ENCODE measurements around the gene SETD1A.

Gene SETD1A

DNA sequence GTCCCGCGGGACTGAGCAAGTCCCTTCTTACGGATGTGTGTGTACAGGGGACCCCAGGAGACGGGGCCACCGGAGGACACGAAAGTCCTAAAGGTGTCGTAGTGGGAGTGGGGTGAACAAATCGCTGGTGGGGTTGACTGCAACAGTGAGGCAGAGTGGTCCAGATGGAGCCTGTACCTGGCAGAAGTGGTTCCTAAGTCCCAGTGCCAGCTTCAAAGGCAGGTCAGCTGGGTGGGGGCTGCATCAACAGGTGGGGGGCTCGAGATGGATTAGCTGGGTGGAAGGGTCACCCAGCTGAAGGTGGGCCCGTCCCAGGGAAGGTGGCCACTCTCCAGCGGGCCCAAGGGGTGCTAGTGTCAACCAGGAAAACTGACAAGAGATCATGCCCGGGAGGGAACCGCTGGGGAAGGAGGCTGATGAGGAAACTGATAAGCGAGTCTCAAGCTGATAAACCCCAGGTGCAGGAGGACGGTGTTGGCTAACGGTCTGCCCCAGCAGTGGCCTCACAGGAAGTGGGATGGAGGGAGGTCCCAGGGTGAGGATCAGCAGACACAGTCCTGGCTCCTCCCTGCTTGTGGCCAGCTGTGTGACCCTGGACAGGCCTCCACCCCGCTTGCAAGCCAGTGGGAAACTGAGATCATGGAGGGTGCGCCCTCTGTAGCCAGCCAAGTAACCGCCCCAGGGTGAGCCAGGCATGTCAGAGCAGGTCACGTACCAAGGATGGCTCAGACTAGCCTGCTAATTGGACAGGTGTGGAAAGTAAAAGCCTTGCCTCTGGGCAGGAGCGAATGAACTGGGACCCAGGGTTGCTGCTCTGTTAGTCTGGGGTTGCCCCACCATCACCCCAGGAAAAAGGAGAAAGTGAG, 7.7 kb upstream of the SETD1A start:
- Histone ChIP-seq H2BK5ac (ENCODE audit: low read depth, low read length, poor library complexity) (peak overlapping the region; percentile 7), H4K91ac (ENCODE audit: low read depth, low read length) (peak overlapping the region; percentile 87), H2AFZ (ENCODE audit: insufficient read depth, low read length, poor library complexity) (no peak overlapping the region), H2BK12ac (ENCODE audit: low read length) (peak overlapping the region; percentile 7), H2AK5ac (ENCODE audit: low read length) (peak overlapping the region; percentile 38), H2BK120ac (ENCODE audit: insufficient read depth, low read length, poor library complexity) (peak overlapping the region; percentile 60), H3K4ac (ENCODE audit: low read depth, low read length) (peak overlapping the region; percentile 17), H3K18ac (ENCODE audit: low read length) (peak overlapping the region; percentile 36), H3K79me2 (ENCODE audit: control insufficient read depth, insufficient read depth, low read length, poor library complexity) (peaks cover 2% of the 10 kb centered on the region), H3K4me1 (ENCODE audit: control insufficient read depth in 1 of 2, insufficient read depth in 2 of 2, low read length in 2 of 2) (peaks cover 19 to 27% of the 10 kb centered on the region in 2 experiments), H3K9ac (ENCODE audit: low read length) (peak overlapping the region; percentile 34), H4K8ac (ENCODE audit: low read depth, low read length) (peak overlapping the region; percentile 79), H3K4me3 (ENCODE audit: low read depth, low read length) (peak overlapping the region; percentile 80), H3K27ac (ENCODE audit: low read depth, low read length) (peak overlapping the region; percentile 91), H3K79me1 (ENCODE audit: low read length) (peaks cover 15% of the 10 kb centered on the region), H3K36me3 (ENCODE audit: control insufficient read depth in 1 of 2, insufficient read depth in 2 of 2, low read length in 2 of 2) (peaks cover 16 to 17% of the 10 kb centered on the region in 2 experiments), H3K14ac (ENCODE audit: low read length) (peak overlapping the region; percentile 22), H3K9me3 (ENCODE audit: insufficient read depth, low read depth, low read length) (no peaks in the 10 kb centered on the region), H3K23ac (ENCODE audit: low read length) (no peak overlapping the region), H3K4me2 (ENCODE audit: low read length) (peak overlapping the region; percentile 93), H3K27me3 (ENCODE audit: insufficient read depth, low read length) (no peaks in the 10 kb centered on the region), H4K12ac (ENCODE audit: low read depth, low read length) (no peak overlapping the region)
- DNase-seq: peak; percentile 97 to 99
- WGBS (ENCODE audit: extremely low coverage, insufficient coverage, insufficient read length): no CpG with 5 or more reads among the region's 21 CpGs

DNA sequence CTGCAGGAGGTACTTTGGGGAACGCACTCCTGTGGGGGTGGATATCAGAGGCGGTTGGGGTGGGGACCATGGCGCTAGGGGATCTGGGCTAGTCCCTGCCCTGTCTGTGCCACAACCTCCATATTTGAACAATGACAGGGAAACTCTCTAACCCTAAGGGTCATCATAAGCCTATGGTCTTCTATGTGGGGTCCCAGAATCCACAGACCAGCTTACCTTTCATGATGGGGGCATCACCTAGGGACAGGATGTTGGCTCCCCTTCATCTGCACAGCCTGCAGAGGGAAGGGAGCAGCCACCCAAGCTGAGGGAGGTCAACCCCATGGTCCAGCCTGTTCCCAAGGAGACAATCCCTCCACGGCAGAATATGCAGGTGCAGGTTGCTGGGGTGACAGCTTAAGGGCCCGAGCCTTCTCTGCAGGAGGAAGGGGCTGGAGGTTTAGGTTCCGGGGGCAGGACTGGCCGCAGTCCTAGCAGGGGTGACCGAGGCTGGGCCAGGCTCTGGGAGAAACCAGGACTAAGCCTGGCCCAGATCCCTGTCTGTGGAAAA, 7.0 kb upstream of the SETD1A start:
- Histone ChIP-seq H3K18ac (ENCODE audit: low read length) (peak overlapping the region; percentile 21), H3K36me3 (ENCODE audit: control insufficient read depth in 1 of 2, insufficient read depth in 2 of 2, low read length in 2 of 2) (peaks cover 14 to 17% of the 10 kb centered on the region in 2 experiments), H2AK5ac (ENCODE audit: low read length) (peak overlapping the region; percentile 3), H3K4me3 (ENCODE audit: low read depth, low read length) (no peak overlapping the region), H3K27ac (ENCODE audit: low read depth, low read length) (peak overlapping the region; percentile 40), H3K79me2 (ENCODE audit: control insufficient read depth, insufficient read depth, low read length, poor library complexity) (peaks cover 2% of the 10 kb centered on the region), H4K91ac (ENCODE audit: low read depth, low read length) (peak overlapping the region; percentile 28), H4K12ac (ENCODE audit: low read depth, low read length) (no peak overlapping the region), H2BK120ac (ENCODE audit: insufficient read depth, low read length, poor library complexity) (no peak overlapping the region), H3K27me3 (ENCODE audit: insufficient read depth, low read length) (no peaks in the 10 kb centered on the region), H3K4me1 (ENCODE audit: control insufficient read depth in 1 of 2, insufficient read depth in 2 of 2, low read length in 2 of 2) (peaks cover 19 to 27% of the 10 kb centered on the region in 2 experiments), H2AFZ (ENCODE audit: insufficient read depth, low read length, poor library complexity) (no peak overlapping the region), H2BK12ac (ENCODE audit: low read length) (no peak overlapping the region), H3K9me3 (ENCODE audit: insufficient read depth, low read depth, low read length) (no peaks in the 10 kb centered on the region), H3K23ac (ENCODE audit: low read length) (no peak overlapping the region), H4K8ac (ENCODE audit: low read depth, low read length) (no peak overlapping the region), H3K4me2 (ENCODE audit: low read length) (peak overlapping the region; percentile 93), H3K14ac (ENCODE audit: low read length) (no peak overlapping the region), H3K4ac (ENCODE audit: low read depth, low read length) (no peak overlapping the region), H3K9ac (ENCODE audit: low read length) (no peak overlapping the region), H2BK5ac (ENCODE audit: low read depth, low read length, poor library complexity) (no peak overlapping the region), H3K79me1 (ENCODE audit: low read length) (peaks cover 15% of the 10 kb centered on the region)
- DNase-seq: no peak
- no CpG with 5 or more reads among the region's 8 CpGs for WGBS (ENCODE audit: extremely low coverage, insufficient coverage, insufficient read length)

DNA sequence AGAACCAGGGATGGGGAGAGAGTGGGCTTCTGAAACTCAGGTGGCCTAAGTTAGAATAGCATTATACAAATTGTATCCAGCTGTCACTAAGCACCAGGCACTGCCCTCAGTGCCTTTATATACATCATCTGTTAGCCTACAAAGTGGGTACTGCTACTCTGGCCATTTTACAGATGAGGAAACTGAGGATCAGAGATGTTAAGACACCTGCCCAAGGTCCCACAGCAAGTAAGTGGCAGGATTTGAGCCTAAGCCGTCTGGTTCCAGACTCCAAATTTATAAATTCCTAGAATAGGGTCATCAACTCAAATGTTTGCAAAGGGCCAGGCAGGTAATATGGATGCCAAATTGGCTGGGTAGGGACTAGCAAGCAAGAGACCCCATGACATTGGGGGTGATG, 6.4 kb upstream of the SETD1A start:
- WGBS (ENCODE audit: extremely low coverage, insufficient coverage, insufficient read length): no CpG with 5 or more reads among the region's 1 CpG
- Histone ChIP-seq H2BK120ac (ENCODE audit: insufficient read depth, low read length, poor library complexity) (no peak overlapping the region), H3K4me1 (ENCODE audit: control insufficient read depth in 1 of 2, insufficient read depth in 2 of 2, low read length in 2 of 2) (peaks cover 19 to 27% of the 10 kb centered on the region in 2 experiments), H4K12ac (ENCODE audit: low read depth, low read length) (no peak overlapping the region), H3K4ac (ENCODE audit: low read depth, low read length) (no peak overlapping the region), H4K91ac (ENCODE audit: low read depth, low read length) (no peak overlapping the region), H3K9ac (ENCODE audit: low read length) (no peak overlapping the region), H3K4me3 (ENCODE audit: low read depth, low read length) (peak overlapping the region; percentile 39), H2AFZ (ENCODE audit: insufficient read depth, low read length, poor library complexity) (no peak overlapping the region), H3K36me3 (ENCODE audit: control insufficient read depth in 1 of 2, insufficient read depth in 2 of 2, low read length in 2 of 2) (peaks cover 14 to 16% of the 10 kb centered on the region in 2 experiments), H3K9me3 (ENCODE audit: insufficient read depth, low read depth, low read length) (no peaks in the 10 kb centered on the region), H3K79me1 (ENCODE audit: low read length) (peaks cover 15% of the 10 kb centered on the region), H4K8ac (ENCODE audit: low read depth, low read length) (no peak overlapping the region), H3K79me2 (ENCODE audit: control insufficient read depth, insufficient read depth, low read length, poor library complexity) (peaks cover 2% of the 10 kb centered on the region), H3K4me2 (ENCODE audit: low read length) (no peak overlapping the region), H3K23ac (ENCODE audit: low read length) (no peak overlapping the region), H3K27ac (ENCODE audit: low read depth, low read length) (no peak overlapping the region), H2BK5ac (ENCODE audit: low read depth, low read length, poor library complexity) (no peak overlapping the region), H2AK5ac (ENCODE audit: low read length) (no peak overlapping the region), H2BK12ac (ENCODE audit: low read length) (no peak overlapping the region), H3K27me3 (ENCODE audit: insufficient read depth, low read length) (no peaks in the 10 kb centered on the region), H3K18ac (ENCODE audit: low read length) (no peak overlapping the region), H3K14ac (ENCODE audit: low read length) (no peak overlapping the region)
- DNase-seq: no peak

DNA sequence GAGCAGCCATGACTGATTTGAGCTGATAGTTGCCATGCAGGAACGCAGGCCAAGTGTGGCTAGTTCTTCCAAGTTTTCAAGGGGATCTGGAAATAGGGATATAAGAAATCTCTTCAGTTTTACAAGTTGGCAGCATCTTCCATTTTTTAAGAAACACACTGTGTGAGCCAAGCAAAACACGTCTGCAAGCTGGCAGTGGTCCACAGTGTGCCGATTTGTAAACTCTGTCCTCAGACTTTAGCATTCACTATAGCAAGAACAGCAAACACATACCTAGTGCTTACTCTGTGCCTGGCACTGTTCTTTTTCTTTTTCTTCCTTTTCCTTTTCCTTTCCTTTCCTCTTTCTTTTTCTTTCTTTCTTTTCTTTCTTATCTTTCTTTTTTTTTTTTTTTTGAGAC, 5.8 kb upstream of the SETD1A start:
- Histone ChIP-seq H4K91ac (ENCODE audit: low read depth, low read length) (no peak overlapping the region), H3K4me2 (ENCODE audit: low read length) (no peak overlapping the region), H3K23ac (ENCODE audit: low read length) (no peak overlapping the region), H3K79me1 (ENCODE audit: low read length) (peaks cover 15% of the 10 kb centered on the region), H2BK120ac (ENCODE audit: insufficient read depth, low read length, poor library complexity) (no peak overlapping the region), H3K9ac (ENCODE audit: low read length) (no peak overlapping the region), H2BK12ac (ENCODE audit: low read length) (no peak overlapping the region), H3K4me3 (ENCODE audit: low read depth, low read length) (no peak overlapping the region), H3K9me3 (ENCODE audit: insufficient read depth, low read depth, low read length) (no peaks in the 10 kb centered on the region), H2AK5ac (ENCODE audit: low read length) (no peak overlapping the region), H3K36me3 (ENCODE audit: control insufficient read depth in 1 of 2, insufficient read depth in 2 of 2, low read length in 2 of 2) (peaks cover 10% of the 10 kb centered on the region in 2 experiments), H3K14ac (ENCODE audit: low read length) (no peak overlapping the region), H3K27ac (ENCODE audit: low read depth, low read length) (no peak overlapping the region), H3K27me3 (ENCODE audit: insufficient read depth, low read length) (no peaks in the 10 kb centered on the region), H2BK5ac (ENCODE audit: low read depth, low read length, poor library complexity) (no peak overlapping the region), H4K8ac (ENCODE audit: low read depth, low read length) (no peak overlapping the region), H3K18ac (ENCODE audit: low read length) (no peak overlapping the region), H2AFZ (ENCODE audit: insufficient read depth, low read length, poor library complexity) (no peak overlapping the region), H3K4ac (ENCODE audit: low read depth, low read length) (no peak overlapping the region), H3K79me2 (ENCODE audit: control insufficient read depth, insufficient read depth, low read length, poor library complexity) (peaks cover 2% of the 10 kb centered on the region), H3K4me1 (ENCODE audit: control insufficient read depth in 1 of 2, insufficient read depth in 2 of 2, low read length in 2 of 2) (peaks cover 22 to 27% of the 10 kb centered on the region in 2 experiments), H4K12ac (ENCODE audit: low read depth, low read length) (no peak overlapping the region)
- DNase-seq: no peak
- no CpG with 5 or more reads among the region's 3 CpGs for whole genome bisulfite sequencing (ENCODE audit: extremely low coverage, insufficient coverage, insufficient read length)
